HEK293T (cell line): Measurements from ENCODE around the gene CAMK1.
A peak's percentile ranks its signal among the peaks of the same experiment; 100 is the strongest.

Source experiments
- CTCF ChIA-PET: fragments of 350-600 bp; formaldehyde crosslinking; extraction: SDS; loops from one replicate; lab custom pipeline; 2021; ENCODE audit warnings: antibody characterized with exemption, inconsistent platforms; lab: Yijun Ruan, JAX
- POLR2A ChIA-PET: fragments of 350-600 bp; formaldehyde crosslinking; extraction: SDS; loops from one replicate; lab custom pipeline; 2020; ENCODE audit warnings: antibody characterized with exemption, inconsistent platforms; lab: Yijun Ruan, JAX
- DNase-seq: peaks from one replicate; pipeline ENCODE4 v3.0.0; 2012; ENCODE audit warnings: mixed read lengths; ENCODE audit errors: extremely low spot score
- ARNT ChIP-seq: fragments of 450-650 bp; IDR thresholded peaks from 2 replicates; pipeline ENCODE4 v1.6.1; 2017; ENCODE audit warnings: mild to moderate bottlenecking
- BHLHE40 ChIP-seq: fragments of 450-650 bp; IDR thresholded peaks from 2 replicates; pipeline ENCODE4 v1.6.1; 2016; ENCODE audit warnings: mild to moderate bottlenecking, moderate library complexity, borderline replicate concordance
- CTBP1 ChIP-seq: fragments of 450-650 bp; IDR thresholded peaks from 2 replicates; pipeline ENCODE4 v1.6.1; 2016; ENCODE audit warnings: borderline replicate concordance
- ELF4 ChIP-seq: fragments of 450-650 bp; IDR thresholded peaks from 2 replicates; pipeline ENCODE4 v1.6.1; 2017; ENCODE audit warnings: antibody characterized with exemption
- FOXA1 ChIP-seq: fragments of 450-650 bp; IDR thresholded peaks from 2 replicates; pipeline ENCODE4 v1.6.1; 2016; ENCODE audit warnings: mild to moderate bottlenecking
- FOXK2 ChIP-seq: fragments of 450-650 bp; IDR thresholded peaks from 2 replicates; pipeline ENCODE4 v1.6.1; 2016; ENCODE audit warnings: mild to moderate bottlenecking
- FOXM1 ChIP-seq: fragments of 450-650 bp; IDR thresholded peaks from 2 replicates; pipeline ENCODE4 v1.6.1; 2017; ENCODE audit warnings: mild to moderate bottlenecking, borderline replicate concordance
- HDGF ChIP-seq: fragments of 450-650 bp; IDR thresholded peaks from 2 replicates; pipeline ENCODE4 v1.6.1; 2017; ENCODE audit warnings: antibody characterized with exemption, borderline replicate concordance
- L3MBTL2 ChIP-seq: fragments of 450-650 bp; conservative IDR thresholded peaks from 2 replicates; pipeline ENCODE4 v1.6.1; 2016; ENCODE audit warnings: mild to moderate bottlenecking
- LEF1 ChIP-seq: fragments of 450-650 bp; IDR thresholded peaks from 2 replicates; pipeline ENCODE4 v1.6.1; 2017; ENCODE audit warnings: mild to moderate bottlenecking, borderline replicate concordance
- NFRKB ChIP-seq: fragments of 450-650 bp; IDR thresholded peaks from 2 replicates; pipeline ENCODE4 v1.6.1; 2016; ENCODE audit warnings: mild to moderate bottlenecking, moderate library complexity
- SP1 ChIP-seq: fragments of 450-650 bp; IDR thresholded peaks from 2 replicates; pipeline ENCODE4 v1.6.1; 2017
- SUZ12 ChIP-seq: fragments of 450-650 bp; IDR thresholded peaks from 2 replicates; pipeline ENCODE4 v1.6.1; 2016; ENCODE audit warnings: mild to moderate bottlenecking
- TARDBP ChIP-seq: fragments of 450-650 bp; IDR thresholded peaks from 2 replicates; pipeline ENCODE4 v1.6.1; 2016
- ZNF384 ChIP-seq: fragments of 450-650 bp; IDR thresholded peaks from 2 replicates; pipeline ENCODE4 v1.6.1; 2016
- TF ChIP-seq, protein P1 (sequence below): fragments of 450-650 bp; IDR thresholded peaks from 2 replicates; pipeline ENCODE4 v1.6.1; 2016

The CAMK1 gene

GRCh38 chr3:9797196-9797945 lies 27.6 kb upstream of the CAMK1 start:
- CTCF ChIA-PET = no interaction called here

DNA sequence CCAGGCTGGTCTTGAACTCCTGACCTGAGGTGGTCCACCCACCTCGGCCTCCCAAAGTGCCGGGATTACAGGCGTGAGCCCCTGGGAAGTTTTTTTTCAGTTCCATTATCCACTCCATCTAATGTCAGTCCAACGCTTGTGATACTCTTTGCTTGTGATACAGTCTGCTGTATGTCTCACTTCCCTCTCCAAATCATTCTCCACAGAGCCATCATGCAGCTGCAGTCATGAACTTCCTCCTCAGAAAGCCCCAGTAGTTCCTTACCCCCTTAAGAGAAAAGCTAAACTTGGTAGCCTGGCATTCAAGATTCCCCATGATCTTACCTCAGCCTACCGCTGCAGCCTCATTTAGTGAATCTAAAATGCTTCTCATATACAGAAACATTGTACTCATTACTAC lies 25.5 kb upstream of the CAMK1 start:
- no peak for TF ChIP-seq NFRKB
- TF ChIP-seq TARDBP = no peak
- no peak for TF ChIP-seq SUZ12
- TF ChIP-seq ELF4 = no peak
- no peak for TF ChIP-seq BHLHE40
- TF ChIP-seq LEF1 = no peak
- no peak for TF ChIP-seq FOXM1
- no peak for TF ChIP-seq ZNF384
- no peak for TF ChIP-seq ARNT
- no peak for TF ChIP-seq HDGF
- TF ChIP-seq CTBP1 = no peak
- no peak for TF ChIP-seq SP1
- no peak for TF ChIP-seq L3MBTL2
- no peak for TF ChIP-seq FOXA1
- no peak for TF ChIP-seq FOXK2
- TF ChIP-seq, protein P1, sequence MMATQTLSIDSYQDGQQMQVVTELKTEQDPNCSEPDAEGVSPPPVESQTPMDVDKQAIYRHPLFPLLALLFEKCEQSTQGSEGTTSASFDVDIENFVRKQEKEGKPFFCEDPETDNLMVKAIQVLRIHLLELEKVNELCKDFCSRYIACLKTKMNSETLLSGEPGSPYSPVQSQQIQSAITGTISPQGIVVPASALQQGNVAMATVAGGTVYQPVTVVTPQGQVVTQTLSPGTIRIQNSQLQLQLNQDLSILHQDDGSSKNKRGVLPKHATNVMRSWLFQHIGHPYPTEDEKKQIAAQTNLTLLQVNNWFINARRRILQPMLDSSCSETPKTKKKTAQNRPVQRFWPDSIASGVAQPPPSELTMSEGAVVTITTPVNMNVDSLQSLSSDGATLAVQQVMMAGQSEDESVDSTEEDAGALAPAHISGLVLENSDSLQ = no peak
- POLR2A ChIA-PET = interaction anchor here (1.2 kb wide), 1 partner anchor 11 kb away, joined by 4 read pairs; no protein-coding TSS in a partner anchor

More at GRCh38 chr3:9797196-9797945, 27.6 kb upstream of the CAMK1 start:
- no peak for DNase-seq
- POLR2A ChIA-PET = no interaction called here
- TF ChIP-seq SUZ12 = no peak
- no peak for TF ChIP-seq FOXK2
- no peak for TF ChIP-seq LEF1
- TF ChIP-seq, protein P1 = no peak

DNA sequence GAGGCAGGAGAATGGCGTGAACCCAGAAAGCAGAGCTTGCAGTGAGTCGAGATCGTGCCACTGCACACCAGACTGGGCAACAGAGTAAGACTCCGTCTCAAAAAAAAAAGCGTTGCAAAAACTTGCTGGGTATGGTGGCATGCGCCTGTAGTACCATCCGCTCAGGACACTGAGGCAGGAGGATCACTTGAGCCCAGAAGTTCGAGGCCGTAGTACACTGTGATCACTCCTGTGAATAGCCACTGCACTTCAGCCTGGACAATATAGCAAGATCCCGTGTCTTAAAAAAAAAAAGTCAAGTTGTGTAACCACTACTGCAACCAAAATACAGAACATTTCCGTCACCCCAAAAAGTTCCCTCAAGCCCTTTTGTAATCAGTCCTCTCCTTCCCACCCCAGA lies 24.7 kb upstream of the CAMK1 start:
- CTCF ChIA-PET = no interaction called here
- TF ChIP-seq ARNT (no peak), L3MBTL2 (no peak), LEF1 (no peak)
- POLR2A ChIA-PET = interaction anchor here (1.0 kb wide), 1 partner anchor 21 kb away, joined by 3 read pairs; no protein-coding TSS in a partner anchor
- no peak for DNase-seq

More for the DNA sequence above, 25.5 kb upstream of the CAMK1 start:
- CTCF ChIA-PET = no interaction called here
- no peak for DNase-seq

DNA sequence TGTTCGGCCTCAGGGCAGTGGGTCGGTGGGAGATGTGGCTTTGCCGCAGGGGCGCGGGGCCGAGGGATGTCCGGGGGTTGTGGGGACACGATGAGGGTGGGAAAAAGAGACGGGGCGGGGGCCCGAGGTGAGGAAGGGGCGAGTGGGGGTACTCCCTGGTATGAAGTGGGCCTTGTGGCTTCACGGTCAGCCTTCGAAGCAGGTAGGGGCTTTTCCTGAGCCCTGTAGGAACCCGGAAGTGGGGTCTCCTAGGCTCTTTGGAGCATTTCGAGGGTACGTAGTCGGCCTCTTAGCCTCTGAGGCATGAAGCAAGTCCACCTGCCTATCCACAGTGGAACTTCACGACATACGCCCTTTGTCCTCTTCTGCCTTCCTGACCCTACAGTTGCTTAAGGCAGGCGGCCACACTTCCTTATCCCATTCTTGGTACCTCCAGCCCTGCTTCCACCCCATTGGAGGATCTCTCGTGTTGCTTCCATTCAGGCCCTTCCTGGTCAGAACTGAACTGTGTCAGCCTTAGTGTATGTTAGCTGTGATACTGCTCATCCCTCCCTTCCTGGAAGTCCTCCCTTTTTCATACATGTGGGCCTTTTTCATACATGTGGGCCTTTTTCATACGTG lies 23.5 kb upstream of the CAMK1 start:
- CTCF ChIA-PET = interaction anchor here (0.7 kb wide), 1 partner anchor 293 kb away, joined by 4 read pairs; no protein-coding TSS in a partner anchor
- peak; percentile 37 for DNase-seq
- POLR2A ChIA-PET = interaction anchor here (0.6 to 1.4 kb wide), 19 partner anchors 10 to 289 kb away, joined by 3 to 14 read pairs (median 4); partner anchors contain the start of genes CAMK1, CRELD1, FANCD2 and OGG1
- TF ChIP-seq HDGF (no peak), SUZ12 (no peak), FOXM1 (no peak), ELF4 (no peak; the same call in 1 of the 2 replicates), L3MBTL2 (0 out of 2 replicates have a peak, but pooled peaks have one; percentile 21), ZNF384 (no peak), FOXK2 (no peak)

DNA sequence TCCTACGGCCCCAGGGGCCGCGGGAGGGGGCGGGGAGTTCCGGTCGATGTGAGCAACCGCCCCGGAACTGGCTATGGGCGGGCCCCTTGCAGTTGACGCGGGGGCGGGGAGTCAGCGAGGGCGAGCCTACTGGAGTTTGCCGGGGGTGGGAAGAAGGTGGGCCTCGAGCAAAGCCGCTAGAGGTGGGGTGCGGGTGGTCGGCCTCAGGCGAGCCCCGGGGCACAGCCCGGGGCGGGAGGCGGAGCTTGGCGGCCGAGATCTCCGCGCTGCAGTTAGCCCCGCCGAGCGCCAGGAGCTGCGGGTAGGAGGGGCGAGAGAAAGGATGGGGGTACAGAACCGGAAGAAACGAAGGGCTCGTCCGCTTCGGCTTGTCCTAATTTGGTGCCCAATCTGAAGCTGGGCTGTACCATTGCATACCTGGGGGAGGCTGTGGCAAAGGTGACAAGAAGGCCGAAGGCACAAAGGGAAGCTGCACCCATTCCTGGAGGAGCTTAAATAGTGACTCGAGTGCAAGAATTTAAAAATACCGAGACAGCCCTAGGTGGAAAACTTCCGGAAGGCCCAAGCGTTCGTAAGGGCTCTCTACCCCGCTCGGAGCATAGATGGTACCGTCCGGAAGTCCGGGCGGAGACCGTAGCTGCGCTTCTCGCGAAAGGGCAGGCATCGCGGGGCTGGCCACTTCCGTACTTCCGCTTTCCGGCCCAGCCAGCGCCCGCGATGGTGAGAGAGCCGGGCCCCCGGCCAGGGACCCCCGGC lies 22.8 kb upstream of the CAMK1 start, which contains the start of the genes ARPC4 and TADA3:
ARPC4 (plus strand) TSS at position 678 of the 756 bp plus-strand sequence; CDS start at position 718, 40 bp downstream.
TADA3 (minus strand) TSS at position 69 of the 756 bp plus-strand sequence. CDS start 1,007 bp downstream, outside the sequence.
- DNase-seq = peak; percentile 96
- POLR2A ChIA-PET = interaction anchor here (0.6 to 1.4 kb wide), 17 partner anchors 9 to 289 kb away, joined by 3 to 14 read pairs (median 4); partner anchors contain the start of genes CAMK1, CRELD1, FANCD2 and OGG1
- CTCF ChIA-PET = interaction anchor here (0.7 kb wide), 1 partner anchor 292 kb away, joined by 4 read pairs; no protein-coding TSS in a partner anchor
- TF ChIP-seq BHLHE40 (peak; percentile 95), CTBP1 (no peak), ELF4 (peak; percentile 96)

DNA sequence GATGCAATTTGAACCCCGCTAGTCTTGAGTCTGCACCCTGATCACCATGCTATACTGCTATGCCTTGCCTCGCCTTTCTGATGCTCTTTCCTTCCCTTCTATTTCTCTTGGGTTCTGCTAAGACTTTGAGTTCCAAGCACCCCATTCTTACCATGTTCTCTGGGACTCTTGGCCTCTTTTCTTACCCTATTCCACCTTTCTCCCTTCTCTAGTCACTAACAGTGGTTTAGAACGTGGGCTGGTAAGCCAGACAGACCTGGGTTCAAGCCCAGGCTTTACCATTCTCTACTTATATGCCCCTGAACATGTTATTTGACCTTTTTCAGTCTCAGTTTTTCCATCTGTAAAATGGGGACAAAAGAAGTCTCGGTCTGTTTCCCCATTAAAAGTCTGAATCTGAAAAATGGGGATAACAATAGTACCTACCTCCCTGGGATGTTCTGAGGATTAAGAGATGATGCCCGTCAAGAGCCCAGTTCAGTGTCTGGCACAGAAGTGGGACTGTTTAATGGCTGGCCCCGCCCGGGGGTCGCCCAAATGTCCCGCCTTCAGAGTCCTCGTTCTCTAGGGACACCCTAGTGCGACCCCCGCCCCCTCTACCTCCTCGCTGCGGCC lies 22.1 kb upstream of the CAMK1 start:
- no peak for DNase-seq
- TF ChIP-seq FOXA1 (no peak), SUZ12 (no peak), ELF4 (no peak), BHLHE40 (no peak), CTBP1 (no peak), FOXM1 (no peak), SP1 (no peak), TARDBP (no peak), NFRKB (no peak), LEF1 (no peak), L3MBTL2 (no peak), FOXK2 (no peak)
- ChIA-PET POLR2A (interaction anchor here (0.9 to 1.4 kb wide), 7 partner anchors 11 to 142 kb away, joined by 3 to 14 read pairs (median 6); partner anchors contain the start of genes CAMK1 and CRELD1), CTCF (no interaction called here)
